HG03457 (cell line): Measurements from ENCODE around the gene MAD1L1.
"Not testable (repeated sequence)": the region's sequence is repeated elsewhere in the genome, so short reads cannot be mapped to it uniquely, and the experiment has no call there.

Source experiments
- ATAC-seq: cut with Tn5 transposase; IDR thresholded peaks from one replicate; pipeline ENCODE4 v1.9.1; 2021; ENCODE audit warnings: moderate number of reproducible peaks; ENCODE audit not compliant: unreplicated experiment

The MAD1L1 gene

DNA sequence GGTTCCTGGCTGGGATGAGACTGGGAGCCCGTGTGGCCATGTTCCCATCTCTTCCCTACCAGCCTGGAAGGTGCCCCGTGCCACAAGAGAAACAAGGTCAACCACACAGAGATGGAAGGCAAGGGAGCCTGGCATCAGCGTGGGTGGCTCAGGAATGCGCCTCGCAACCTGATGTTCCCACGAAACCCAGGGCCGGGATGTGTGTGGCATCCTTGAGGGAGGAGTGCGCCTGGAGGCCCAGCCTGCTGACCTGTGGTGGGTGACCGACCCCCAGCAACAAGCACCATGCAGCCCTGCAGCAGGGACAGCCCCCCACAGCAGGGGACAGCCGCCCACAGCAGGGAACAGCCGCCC, 295.5 kb downstream of the MAD1L1 start:
- no peak for ATAC-seq

DNA sequence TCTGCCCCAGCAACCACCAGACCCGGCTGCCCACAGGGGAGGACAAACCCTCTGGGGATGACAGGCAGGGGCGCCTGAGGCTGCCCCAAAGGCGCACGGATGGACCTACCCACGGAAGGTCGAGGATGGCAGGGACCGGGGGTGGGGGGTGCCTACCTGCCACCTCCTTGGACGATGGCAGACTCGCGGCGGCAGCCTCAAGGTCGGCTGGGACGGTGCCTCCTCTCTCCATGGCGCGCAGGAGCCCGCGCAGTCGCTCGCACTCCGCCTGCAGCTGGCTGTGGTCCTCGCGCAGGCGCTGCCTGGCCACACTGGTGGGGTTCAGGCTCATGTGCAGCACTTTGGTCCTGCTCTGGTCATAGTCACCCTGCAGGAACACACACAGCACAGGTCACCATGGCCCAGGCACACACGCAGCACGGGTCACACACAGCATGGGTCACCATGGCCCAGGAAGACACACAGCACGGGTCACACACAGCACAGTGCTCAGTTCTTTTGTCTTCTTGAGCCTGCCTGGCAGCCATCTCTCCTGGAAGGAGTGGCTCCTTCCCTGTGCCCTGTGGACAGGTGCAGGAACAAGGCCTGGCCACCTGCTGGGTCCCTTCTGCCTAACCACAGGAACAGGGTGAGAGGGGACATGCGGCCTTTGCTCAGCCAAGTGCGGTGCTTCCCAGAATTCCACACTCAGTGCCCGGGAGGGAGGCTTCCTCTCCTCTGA, 296.1 kb downstream of the MAD1L1 start:
- ATAC-seq: no peak

DNA sequence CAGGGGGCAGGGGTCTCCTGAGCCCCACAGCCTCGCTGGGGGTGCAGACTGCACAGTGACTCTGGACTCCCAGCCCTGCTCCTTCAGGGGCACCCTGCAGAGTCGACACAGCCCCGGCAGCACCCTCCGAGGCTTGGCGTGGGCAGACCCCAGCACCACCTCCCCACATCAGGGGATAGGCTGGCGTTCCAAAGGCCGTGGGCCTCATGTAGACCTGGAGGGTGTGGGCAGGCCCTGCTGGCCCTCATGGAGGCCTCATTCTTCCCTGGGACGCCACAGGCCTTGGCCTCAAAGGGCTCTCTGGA, 296.8 kb downstream of the MAD1L1 start:
- no peak for ATAC-seq

DNA sequence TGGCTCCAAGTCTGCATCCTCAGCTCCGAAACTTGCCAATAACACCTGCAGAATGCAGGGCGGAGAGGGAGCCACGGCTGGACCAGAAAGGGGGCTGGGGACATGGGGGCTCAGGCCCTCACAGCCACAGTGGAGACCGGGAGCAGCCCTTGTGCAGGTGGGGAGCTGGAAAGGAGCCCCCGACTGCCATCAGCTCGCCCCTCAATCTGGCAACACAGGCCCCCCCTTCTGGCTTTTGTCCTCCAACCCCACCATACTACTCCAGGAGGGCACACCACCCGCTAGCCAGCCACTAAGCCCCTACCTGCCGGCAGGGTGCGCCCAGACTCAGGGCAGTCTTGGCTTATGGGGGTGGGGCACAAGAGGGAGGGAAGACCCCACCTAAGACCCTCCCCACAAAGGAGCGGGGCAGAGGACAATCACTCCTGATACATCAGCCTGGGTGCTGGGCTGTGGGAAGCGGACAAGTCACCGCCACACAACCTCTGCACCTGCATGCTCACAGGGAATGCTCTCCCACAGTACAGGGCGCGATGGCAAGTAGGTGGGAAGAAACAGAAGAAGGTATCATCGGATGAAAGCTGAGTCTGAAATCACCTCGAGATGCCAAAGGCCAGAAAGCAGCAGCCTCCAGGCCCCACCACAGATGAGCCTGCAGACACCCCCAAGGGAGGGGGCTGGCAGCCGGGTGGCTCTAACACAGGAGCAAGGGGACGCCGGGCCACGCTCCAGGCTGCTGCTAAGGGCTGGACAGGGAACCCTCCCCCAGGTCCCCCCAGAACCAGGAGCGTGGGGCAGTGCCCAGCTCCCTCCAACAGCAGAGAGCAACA, 297.4 kb downstream of the MAD1L1 start:
- ATAC-seq: no peak

DNA sequence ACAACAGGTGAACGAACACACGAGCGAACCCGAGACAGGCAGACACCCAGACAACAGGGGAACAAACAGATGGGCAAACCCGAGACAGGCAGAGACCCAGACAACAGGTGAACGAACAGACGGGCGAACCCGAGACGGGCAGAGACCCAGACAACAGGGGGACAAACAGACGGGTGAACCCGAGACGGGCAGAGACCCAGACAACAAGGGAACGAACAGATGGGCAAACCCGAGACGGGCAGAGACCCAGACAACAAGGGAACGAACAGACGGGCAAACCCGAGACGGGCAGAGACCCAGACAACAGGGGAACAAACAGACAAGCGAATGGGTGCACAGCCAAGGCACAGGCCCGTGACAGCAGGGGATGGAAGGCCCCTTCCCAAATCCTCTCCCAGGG, 298.0 kb downstream of the MAD1L1 start:
- no peak for ATAC-seq

DNA sequence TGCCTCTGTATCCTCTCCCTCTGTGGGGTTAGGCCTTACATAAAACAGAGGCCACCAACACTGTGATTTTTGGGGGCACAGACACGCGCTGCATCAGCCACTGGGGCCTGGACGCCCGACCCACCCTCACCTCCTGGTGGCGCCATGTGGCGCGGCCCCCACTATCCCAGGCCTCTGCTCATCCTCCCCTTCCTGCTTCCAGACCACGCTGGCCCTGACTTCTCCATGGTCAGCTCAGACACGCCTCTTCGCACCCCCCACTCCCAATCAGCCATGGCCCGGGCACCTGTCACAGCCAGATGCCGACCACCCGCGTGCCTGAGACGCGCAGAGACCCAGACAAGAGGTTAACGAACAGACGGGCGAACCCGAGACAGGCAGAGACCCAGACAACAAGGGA, 298.7 kb downstream of the MAD1L1 start:
- ATAC-seq: no peak

DNA sequence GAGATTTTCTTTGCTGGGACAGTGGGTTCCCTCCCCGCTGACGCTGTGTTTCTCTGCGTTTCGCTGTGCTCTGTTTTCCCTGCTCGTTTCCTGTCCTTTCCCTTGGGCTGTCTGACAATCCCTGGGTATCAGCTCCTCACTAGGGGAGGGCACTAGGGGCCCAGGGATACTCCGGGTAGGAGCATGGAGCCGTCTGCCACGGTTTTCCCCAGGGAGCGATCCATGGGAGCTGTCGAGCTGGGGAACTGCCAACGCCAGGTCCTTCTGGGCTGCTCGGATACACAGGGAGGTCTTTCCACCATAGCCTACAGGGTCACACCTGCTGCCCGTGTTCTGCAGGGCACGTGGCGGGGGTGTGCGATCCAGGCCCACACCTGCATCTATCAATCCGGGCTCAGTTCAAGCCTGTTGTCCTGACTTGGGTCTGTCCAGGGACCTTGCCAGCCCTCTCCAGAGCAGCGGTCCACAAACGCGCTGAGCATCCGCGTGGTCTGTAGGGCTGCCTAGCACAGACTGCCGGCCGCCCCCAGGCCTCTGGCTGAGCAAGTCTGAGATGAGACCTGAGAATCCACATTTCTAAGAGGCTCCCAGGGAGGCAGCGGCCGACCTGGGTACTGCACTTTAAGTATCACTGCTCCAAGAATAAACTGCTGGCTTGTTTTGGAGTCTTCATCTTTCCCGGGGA, 299.5 kb downstream of the MAD1L1 start:
- no peak for ATAC-seq

DNA sequence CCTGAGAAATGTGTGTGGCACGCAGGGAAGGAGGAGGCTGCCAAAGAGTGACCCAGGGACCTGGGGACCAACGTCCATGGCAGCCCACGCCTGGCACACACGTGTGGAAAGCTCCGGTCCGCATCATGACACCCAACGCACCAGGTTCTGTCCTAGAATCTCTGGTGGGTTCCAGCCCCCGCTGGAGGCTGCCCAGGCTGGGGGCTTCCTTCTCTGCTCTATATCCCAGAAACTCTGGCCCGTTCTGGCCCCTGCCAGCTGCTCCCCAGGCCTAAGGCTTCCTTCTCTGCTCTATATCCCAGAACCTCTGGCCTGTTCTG, 300.8 kb downstream of the MAD1L1 start:
- no peak for ATAC-seq

DNA sequence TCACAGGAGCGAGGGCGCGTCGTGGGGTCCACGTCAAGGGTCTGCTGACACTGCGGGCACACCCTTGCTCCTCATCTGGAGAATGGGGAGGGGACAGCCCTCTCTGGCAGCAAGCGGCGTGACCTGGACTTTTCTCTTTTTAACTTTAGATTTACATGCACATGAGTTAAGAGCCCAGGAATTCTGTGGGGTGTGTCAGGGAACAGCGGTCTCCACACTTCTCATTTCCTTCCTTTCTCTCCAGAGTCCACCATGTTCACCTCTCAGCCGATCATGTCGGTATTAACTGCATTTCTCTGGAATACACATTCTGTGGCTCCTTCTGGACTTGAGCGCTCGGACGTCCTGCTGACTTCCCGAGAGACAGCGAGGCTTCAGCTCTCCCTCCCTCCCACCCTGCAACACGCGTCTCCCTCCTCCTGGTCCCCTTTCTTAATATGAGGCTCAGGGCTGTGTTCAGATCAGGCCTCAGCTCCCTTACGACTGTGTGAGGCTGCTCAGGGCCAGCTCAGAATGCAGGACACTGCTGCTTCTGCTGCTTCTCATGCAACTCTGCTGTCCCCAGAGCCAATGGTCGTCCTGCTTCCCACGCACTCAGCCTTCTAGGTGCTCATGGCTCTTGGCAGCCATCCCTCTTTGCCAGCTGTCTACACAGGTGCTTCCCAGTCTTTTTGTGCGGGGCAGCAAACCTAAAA, 301.3 kb downstream of the MAD1L1 start:
- no peak for ATAC-seq

DNA sequence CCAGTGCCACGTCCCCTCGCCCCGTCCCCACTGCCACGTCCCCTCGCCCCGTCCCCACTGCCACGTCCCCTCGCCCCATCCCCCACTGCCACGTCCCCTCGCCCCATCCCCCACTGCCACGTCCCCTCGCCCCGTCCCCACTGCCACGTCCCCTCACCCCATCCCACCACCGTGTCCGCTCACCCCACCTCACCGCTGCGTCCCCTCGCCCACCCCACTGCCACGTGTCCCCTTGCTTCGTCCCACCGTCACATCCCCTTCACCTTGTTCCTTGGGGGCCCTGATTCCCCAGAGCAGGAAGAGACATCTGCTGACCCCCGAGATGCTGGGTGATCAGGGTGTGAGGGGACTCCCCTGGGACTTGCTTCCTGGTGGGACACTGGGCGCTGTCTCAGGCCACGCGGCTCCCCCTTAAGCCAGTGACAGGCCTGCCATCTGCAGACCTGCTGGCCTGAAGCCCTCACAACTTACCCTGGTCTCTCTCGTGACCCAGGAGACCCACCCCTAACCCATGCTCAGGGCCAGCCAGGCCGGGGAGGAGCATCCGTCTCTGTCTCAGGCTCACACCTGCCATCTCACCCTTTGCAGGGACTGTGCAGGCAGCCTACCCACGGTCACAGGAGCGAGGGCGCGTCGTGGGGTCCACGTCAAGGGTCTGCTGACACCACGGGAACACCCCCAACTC, 302.2 kb downstream of the MAD1L1 start:
- no peak for ATAC-seq

DNA sequence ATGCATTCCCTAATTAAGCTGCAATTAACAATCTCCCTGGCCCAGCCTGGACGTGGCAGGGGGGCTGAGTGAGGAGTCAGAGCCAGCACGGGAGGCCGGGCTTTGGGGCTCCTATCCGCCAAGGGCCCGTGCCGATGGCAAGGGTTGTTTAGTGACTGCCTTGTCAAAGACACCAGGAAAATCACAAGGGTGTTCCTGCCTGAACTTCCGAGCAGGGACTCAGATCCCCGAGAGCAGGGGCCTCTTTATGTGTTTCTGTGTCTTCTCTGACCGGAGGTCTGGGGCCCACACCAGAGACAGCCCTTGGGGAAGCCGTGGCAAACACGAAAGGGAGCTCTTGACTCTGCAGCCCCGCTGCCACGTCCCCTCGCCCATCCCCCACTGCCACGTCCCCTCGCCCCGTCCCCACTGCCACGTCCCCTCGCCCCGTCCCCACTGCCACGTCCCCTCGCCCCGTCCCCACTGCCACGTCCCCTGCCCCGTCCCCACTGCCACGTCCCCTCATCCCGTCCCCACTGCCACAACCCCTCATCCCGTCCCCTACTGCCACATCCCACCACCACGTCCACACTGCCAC, 303.3 kb downstream of the MAD1L1 start:
- not testable (repeated sequence) for ATAC-seq

DNA sequence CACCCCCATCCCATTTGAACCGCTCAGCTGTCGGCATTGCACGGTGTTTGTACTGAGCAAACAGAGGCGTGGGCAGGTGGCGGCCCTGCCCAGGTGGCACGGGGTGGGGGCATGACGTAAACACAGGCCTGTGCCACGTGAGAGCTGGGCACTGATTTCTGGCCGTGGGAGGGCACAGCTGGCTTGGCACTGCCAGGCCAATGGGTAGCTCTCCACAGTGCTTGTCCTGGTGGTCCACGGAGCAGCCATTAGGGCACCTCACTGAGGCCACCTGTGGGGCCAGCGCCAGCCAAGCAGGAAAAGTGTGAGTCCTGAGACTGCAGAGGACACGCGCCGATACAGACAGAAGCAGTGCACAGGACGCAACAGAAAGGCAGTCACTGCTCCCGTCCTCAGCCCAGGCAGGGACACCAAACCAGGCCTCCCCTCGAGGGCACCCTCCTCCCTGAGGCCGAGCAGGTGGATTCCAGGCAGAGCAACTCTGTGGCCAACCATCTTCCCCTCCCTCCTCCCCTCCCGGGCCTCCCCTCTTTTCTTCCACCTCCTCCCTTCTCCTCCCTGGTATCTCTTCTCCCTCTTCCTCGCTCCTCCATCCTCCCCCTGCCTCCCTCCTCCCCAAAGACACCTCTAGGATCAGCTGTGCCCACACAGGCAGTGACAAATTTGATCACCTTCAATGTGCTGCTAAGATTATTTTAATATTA, 303.9 kb downstream of the MAD1L1 start:
- no peak for ATAC-seq

DNA sequence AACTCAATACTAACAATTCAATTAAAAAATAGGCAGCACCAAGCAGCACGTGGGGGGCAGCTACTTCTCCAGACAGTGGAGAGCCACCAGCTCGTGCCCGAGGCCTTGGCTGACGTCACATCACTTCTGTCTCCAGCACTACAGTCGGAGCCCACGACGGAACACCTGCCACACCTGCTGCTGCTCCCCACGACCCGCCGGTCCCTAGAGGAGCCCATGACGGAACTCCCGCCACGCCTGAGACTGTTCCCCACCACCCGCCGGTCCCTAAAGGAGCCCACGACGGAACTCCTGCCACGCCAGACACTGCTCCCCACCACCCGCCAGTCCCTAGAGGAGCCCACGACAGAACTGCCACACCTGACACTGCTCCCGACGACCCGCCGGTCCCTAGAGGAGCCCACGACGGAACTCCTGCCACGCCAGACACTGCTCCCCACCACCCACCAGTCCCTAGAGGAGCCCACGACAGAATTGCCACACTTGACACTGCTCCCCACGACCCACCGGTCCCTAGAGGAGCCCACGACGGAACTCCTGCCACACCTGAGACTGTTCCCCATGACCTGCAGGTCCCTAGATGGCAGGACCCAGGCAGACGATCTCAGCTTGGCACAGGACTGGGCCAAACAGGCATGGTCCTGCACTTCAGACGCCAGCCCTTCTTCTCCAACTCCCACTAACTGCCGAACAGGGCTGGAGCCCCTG, 304.7 kb downstream of the MAD1L1 start:
- ATAC-seq: no peak

DNA sequence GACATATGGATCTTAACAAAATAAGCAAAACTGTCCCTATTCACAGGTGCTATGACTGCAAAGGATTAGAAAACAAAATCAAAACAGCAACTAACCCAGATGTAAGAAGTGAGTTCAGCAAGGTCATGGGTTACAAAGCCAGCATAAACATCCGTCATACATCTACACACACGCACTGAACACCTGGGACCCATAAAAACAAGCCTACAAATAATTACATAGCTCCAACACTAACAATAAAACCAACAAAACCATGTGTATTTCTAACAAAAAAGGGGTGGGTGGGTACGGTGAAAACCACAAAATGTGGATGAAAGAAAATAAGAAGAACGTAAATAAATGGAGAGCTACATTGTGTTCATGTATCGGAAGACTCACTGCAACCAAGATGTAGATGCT, 305.8 kb downstream of the MAD1L1 start:
- no peak for ATAC-seq

DNA sequence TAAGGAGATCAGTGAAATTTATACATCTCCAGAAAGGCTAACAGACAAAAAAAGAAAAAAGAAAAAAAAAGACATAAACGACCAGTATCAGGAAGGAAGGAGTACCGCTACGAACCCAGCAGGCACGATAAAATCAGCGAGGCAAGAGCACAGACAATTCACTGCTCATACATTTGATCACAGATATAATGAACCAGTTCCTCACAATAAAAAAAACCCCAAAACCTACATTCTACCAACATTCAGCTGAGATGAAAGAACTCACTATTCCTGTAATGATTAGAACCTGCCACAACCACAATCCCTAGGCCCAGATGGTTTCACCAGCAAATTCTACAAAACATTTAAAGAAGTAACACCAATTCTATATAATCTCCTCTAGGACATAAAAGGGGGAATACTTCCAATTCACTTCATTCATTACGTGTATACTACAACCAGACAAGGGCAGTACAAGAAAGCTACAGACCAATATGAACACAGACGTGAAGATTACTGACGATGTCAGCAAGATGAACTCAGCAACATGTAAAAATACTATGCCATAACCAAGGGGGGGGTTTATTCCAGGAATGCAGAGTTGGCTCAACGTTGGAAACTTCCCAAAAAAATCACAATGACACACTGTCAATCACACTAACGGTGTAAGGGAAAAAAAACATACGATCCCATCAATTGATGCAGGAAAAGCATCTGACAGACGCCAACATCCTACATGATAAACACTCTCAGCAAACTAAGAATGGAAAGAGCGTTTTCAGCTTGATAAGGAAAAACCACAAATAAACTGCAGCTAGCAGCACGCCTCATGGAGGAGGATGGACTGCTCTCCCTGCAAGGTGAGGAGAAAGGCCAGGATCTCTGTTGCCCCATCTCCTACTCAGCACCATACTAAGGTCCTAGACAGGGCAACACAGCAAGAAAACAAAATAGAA, 306.5 kb downstream of the MAD1L1 start:
- no peak for ATAC-seq

DNA sequence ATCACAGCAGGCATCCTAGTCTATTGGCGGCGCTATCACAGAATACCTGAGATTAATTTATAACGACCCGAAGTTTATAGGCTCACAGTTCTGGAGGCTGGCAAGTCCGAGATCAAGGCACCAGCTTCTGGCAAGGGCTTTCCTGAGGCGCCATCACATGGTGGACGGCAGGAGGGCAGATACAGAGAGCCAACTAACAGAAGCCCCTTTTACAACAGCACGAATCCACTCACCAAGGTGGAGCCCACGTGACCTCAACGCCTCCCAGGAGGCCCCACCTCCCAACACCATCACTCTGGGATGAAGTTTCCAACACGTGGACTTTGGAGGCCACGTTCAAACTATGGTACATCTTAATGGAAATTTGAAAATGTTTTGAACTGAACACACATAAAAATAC, 307.4 kb downstream of the MAD1L1 start:
- no peak for ATAC-seq

DNA sequence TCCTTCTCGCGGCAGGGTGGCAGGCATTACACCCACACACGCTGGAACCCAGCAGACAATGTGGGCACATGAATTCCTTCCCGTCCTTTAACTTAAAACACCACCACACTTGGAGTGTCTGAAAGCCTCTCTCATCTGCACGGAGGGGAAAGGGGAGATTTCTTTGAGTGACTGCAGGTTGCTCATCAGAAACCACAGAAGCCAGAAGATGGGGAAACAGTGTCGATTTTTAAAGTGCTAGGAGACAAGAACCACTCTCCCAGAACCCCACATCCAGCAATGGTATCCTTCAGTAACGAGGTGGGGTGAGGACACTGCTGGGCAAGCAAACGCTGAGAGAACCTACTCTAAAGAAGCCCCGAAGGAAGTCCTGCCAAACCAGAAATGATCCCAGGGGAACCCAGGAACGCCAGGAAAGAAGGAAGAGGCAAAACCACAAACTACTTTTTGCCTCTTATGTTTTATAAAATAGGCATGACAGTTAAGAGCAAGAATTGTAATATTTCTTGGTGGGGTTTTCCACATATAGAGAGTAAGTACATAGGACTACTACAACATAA, 308.4 kb downstream of the MAD1L1 start:
- no peak for ATAC-seq
